ENCODE data around the gene MTHFD1. TPM values are rescaled to one million over a fixed set of nuclear protein-coding genes. Genes with fewer than 3 reads are reported as not detected.
A peak's percentile ranks its signal among the peaks of the same experiment; 100 is the strongest.
"Not testable (repeated sequence)": the region's sequence is repeated elsewhere in the genome, so short reads cannot be mapped to it uniquely, and the experiment has no call there.

The MTHFD1 gene
- total RNA-seq, 2 donors from 2014 or later, result 103 to 116 TPM

- H3K36me3 ChIP-seq (ENCODE audit: control insufficient read depth, insufficient read depth, low read length), result no peaks in the 10 kb centered on the region
- H3K9ac ChIP-seq (ENCODE audit: extremely low read depth, low read length, poor library complexity, severe bottlenecking), result no peak overlapping the region
- H3K36me3 Mint-ChIP-seq (ENCODE audit: low read depth), result no peaks in the 10 kb centered on the region
- H3K4me3 Mint-ChIP-seq, result no peak overlapping the region
- no peaks in the 10 kb centered on the region for H3K9me3 Mint-ChIP-seq
- no peak for DNase-seq
- no peaks in the 10 kb centered on the region for H3K9me3 ChIP-seq (ENCODE audit: control insufficient read depth, low read length)
- no peak overlapping the region for H3K4me3 ChIP-seq (ENCODE audit: low read length)
- 91 to 100% methylated on average over 2 to 3 of the region's 3 CpGs for WGBS, 2 experiments (ENCODE audit: insufficient coverage in 1 of 2, insufficient read length in 1 of 2)
- no peaks in the 10 kb centered on the region for H3K4me1 ChIP-seq (ENCODE audit: control insufficient read depth, insufficient read depth, low read length)
- no peak for TF ChIP-seq CTCF (conservative IDR thresholded peaks at IDR 0.05)
- H3K27ac Mint-ChIP-seq, result peak overlapping the region; percentile 75
- no peaks in the 10 kb centered on the region for H3K27me3 Mint-ChIP-seq (ENCODE audit: insufficient read depth)
- no peak overlapping the region for H3K27ac ChIP-seq (ENCODE audit: low read depth, low read length)
- no peaks in the 10 kb centered on the region for H3K27me3 ChIP-seq (ENCODE audit: control insufficient read depth, insufficient read depth, low read length, poor library complexity, severe bottlenecking)
- H3K4me1 Mint-ChIP-seq, result no peaks in the 10 kb centered on the region
Observed at GRCh38 chr14:64363265-64363846, 24.8 kb upstream of the MTHFD1 start.

GRCh38 chr14:64364907-64365306 is 23.2 kb upstream of the MTHFD1 start:
- H3K27me3 ChIP-seq (ENCODE audit: control insufficient read depth, insufficient read depth, low read length, poor library complexity, severe bottlenecking), result no peaks in the 10 kb centered on the region
- H3K4me3 ChIP-seq (ENCODE audit: low read length), result no peak overlapping the region
- H3K4me1 ChIP-seq (ENCODE audit: control insufficient read depth, insufficient read depth, low read length), result no peaks in the 10 kb centered on the region
- no peaks in the 10 kb centered on the region for H3K9me3 ChIP-seq (ENCODE audit: control insufficient read depth, low read length)
- H3K36me3 ChIP-seq (ENCODE audit: control insufficient read depth, insufficient read depth, low read length), result no peaks in the 10 kb centered on the region
- H3K9me3 Mint-ChIP-seq, result no peaks in the 10 kb centered on the region
- no peaks in the 10 kb centered on the region for H3K27me3 Mint-ChIP-seq (ENCODE audit: insufficient read depth)
- H3K36me3 Mint-ChIP-seq (ENCODE audit: low read depth), result no peaks in the 10 kb centered on the region
- no peaks in the 10 kb centered on the region for H3K4me1 Mint-ChIP-seq
- 92 to 94% methylated on average over 2 to 3 of the region's 3 CpGs for WGBS, 2 experiments (ENCODE audit: insufficient coverage in 1 of 2, insufficient read length in 1 of 2)
- TF ChIP-seq CTCF (conservative IDR thresholded peaks at IDR 0.05), result no peak
- no peak for DNase-seq
- no peak overlapping the region for H3K27ac Mint-ChIP-seq
- no peak overlapping the region for H3K27ac ChIP-seq (ENCODE audit: low read depth, low read length)
- H3K9ac ChIP-seq (ENCODE audit: extremely low read depth, low read length, poor library complexity, severe bottlenecking), result no peak overlapping the region
- no peak overlapping the region for H3K4me3 Mint-ChIP-seq

DNA sequence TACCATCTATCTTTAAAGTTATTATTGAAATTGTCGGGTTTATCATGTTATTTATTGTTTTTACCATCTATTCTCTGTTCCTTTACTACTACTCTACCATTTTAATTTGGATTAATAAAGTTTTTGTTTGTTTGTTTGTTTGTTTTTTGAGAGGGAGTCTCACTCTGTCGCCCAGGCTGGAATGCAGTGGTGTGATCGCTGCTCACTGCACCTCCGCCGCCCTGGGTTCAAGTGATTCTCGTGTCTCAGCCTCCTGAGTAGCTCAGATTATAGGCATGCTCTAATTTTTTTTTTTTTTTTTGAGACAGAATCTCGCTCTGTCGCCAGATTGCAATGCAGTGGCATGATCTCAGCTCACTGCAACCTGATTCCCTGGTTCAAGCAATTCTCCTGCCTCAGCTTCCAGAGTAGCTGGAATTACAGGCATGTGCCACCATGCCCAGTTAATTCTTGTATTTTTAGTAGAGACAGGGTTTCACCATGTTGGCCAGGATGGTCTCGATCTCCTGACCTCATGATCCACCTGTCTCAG is 22.7 kb upstream of the MTHFD1 start:
- not testable (repeated sequence) for H3K27ac Mint-ChIP-seq; H3K4me3 ChIP-seq (ENCODE audit: low read length); DNase-seq; H3K9ac ChIP-seq (ENCODE audit: extremely low read depth, low read length, poor library complexity, severe bottlenecking); H3K4me1 ChIP-seq (ENCODE audit: control insufficient read depth, insufficient read depth, low read length); H3K9me3 ChIP-seq (ENCODE audit: control insufficient read depth, low read length); H3K27ac ChIP-seq (ENCODE audit: low read depth, low read length); H3K4me3 Mint-ChIP-seq; H3K36me3 ChIP-seq (ENCODE audit: control insufficient read depth, insufficient read depth, low read length); H3K4me1 Mint-ChIP-seq; H3K27me3 ChIP-seq (ENCODE audit: control insufficient read depth, insufficient read depth, low read length, poor library complexity, severe bottlenecking); H3K27me3 Mint-ChIP-seq (ENCODE audit: insufficient read depth); H3K36me3 Mint-ChIP-seq (ENCODE audit: low read depth); H3K9me3 Mint-ChIP-seq
- WGBS, 2 experiments (ENCODE audit: insufficient coverage in 1 of 2, insufficient read length in 1 of 2), result 95 to 100% methylated on average over 3 to 8 of the region's 9 CpGs

DNA sequence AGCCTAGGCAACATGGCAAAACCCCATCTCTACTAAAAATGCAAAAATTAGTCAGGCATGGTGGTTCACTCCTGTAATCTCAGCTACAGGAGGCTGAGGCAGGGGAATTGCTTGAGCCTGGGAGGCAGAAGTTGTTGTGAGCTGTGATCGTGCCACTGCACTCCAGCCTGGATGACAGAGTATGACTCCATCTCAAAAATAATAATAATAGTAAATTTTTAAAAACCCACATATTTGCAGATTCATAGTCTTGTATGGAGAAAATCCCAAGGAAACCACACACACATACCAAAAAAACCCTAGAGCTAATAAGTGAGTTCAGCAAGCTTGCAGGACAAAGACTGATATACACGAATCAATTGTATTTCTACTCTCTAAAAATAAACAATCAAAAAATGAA is 19.0 kb upstream of the MTHFD1 start:
- 89% methylated on average over 1 of the region's 2 CpGs; no CpG with 5 or more reads in 1 of the 2 experiments for WGBS, 2 experiments (ENCODE audit: insufficient coverage in 1 of 2, insufficient read length in 1 of 2)

More for the DNA sequence above, 19.0 kb upstream of the MTHFD1 start:
- Histone ChIP-seq H3K27ac (ENCODE audit: low read depth, low read length) (no peak overlapping the region), H3K9me3 (ENCODE audit: control insufficient read depth, low read length) (no peaks in the 10 kb centered on the region), H3K9ac (ENCODE audit: extremely low read depth, low read length, poor library complexity, severe bottlenecking) (no peak overlapping the region), H3K4me1 (ENCODE audit: control insufficient read depth, insufficient read depth, low read length) (no peaks in the 10 kb centered on the region), H3K27me3 (ENCODE audit: control insufficient read depth, insufficient read depth, low read length, poor library complexity, severe bottlenecking) (no peaks in the 10 kb centered on the region), H3K36me3 (ENCODE audit: control insufficient read depth, insufficient read depth, low read length) (no peaks in the 10 kb centered on the region), H3K4me3 (ENCODE audit: low read length) (no peak overlapping the region)
- Mint-ChIP-seq H3K36me3 (ENCODE audit: low read depth) (no peaks in the 10 kb centered on the region), H3K4me3 (no peak overlapping the region), H3K27me3 (ENCODE audit: insufficient read depth) (no peaks in the 10 kb centered on the region), H3K27ac (no peak overlapping the region), H3K9me3 (peaks cover 1% of the 10 kb centered on the region), H3K4me1 (no peaks in the 10 kb centered on the region)
- no peak for DNase-seq
- no peak for TF ChIP-seq CTCF (conservative IDR thresholded peaks at IDR 0.05)
